Endodermal cell (in vitro differentiated cells): ENCODE data around the gene PTPRCAP. TPM values are rescaled to one million over a fixed set of nuclear protein-coding genes. Genes with fewer than 3 reads are reported as not detected.

ENCODE experiments used
- DNase-seq: peaks from one replicate; pipeline ENCODE4 v3.0.0-alpha.2; 2017
- H3K27ac ChIP-seq: 2 replicates; pipeline ENCODE4 v1.5.1; 2013; ENCODE audit warnings: mild to moderate bottlenecking, low read depth, low read length, moderate library complexity
- H3K27me3 ChIP-seq: 2 replicates; pipeline ENCODE4 v1.6.1; 2013; ENCODE audit warnings: mild to moderate bottlenecking, low read length, moderate library complexity; ENCODE audit not compliant: insufficient read depth, control insufficient read depth, poor library complexity, severe bottlenecking
- H3K36me3 ChIP-seq: 2 replicates; pipeline ENCODE4 v1.7.0; 2013; ENCODE audit warnings: mild to moderate bottlenecking, low read length, moderate library complexity; ENCODE audit not compliant: control insufficient read depth, insufficient read depth
- H3K4me1 ChIP-seq: one replicate; pipeline ENCODE4 v1.7.0; 2013; ENCODE audit warnings: low read length; ENCODE audit not compliant: control insufficient read depth, insufficient read depth
- H3K4me3 ChIP-seq: 2 replicates; pipeline ENCODE4 v1.5.1; 2013; ENCODE audit warnings: mild to moderate bottlenecking, low read length, moderate library complexity
- H3K9ac ChIP-seq: 2 replicates; pipeline ENCODE4 v1.6.1; 2013; ENCODE audit warnings: mild to moderate bottlenecking, low read length, moderate library complexity; ENCODE audit not compliant: poor library complexity, severe bottlenecking; ENCODE audit errors: extremely low read depth
- H3K9me3 ChIP-seq: 2 replicates; pipeline ENCODE4 v1.6.1; 2013; ENCODE audit warnings: mild to moderate bottlenecking, low read length, moderate library complexity; ENCODE audit not compliant: control insufficient read depth
- H3K27ac Mint-ChIP-seq: 2 replicates; pipeline ENCODE4 v1.8.0; 2020; ENCODE audit warnings: mixed read lengths
- H3K27me3 Mint-ChIP-seq: 2 replicates; pipeline ENCODE4 v1.8.0; 2021; ENCODE audit warnings: mild to moderate bottlenecking, mixed read lengths; ENCODE audit not compliant: insufficient read depth
- H3K36me3 Mint-ChIP-seq: 2 replicates; pipeline ENCODE4 v1.8.0; 2020; ENCODE audit warnings: low read depth, mixed read lengths
- H3K4me1 Mint-ChIP-seq: 2 replicates; pipeline ENCODE4 v1.8.0; 2020; ENCODE audit warnings: mixed read lengths
- H3K4me3 Mint-ChIP-seq: 2 replicates; pipeline ENCODE4 v1.8.0; 2020; ENCODE audit warnings: mild to moderate bottlenecking, moderate library complexity, mixed read lengths
- H3K9me3 Mint-ChIP-seq: 2 replicates; pipeline ENCODE4 v1.8.0; 2020; ENCODE audit warnings: mild to moderate bottlenecking, mixed read lengths
- CTCF ChIP-seq: fragments of 200-600 bp; sonication (generic); conservative IDR thresholded peaks from 2 replicates; pipeline ENCODE4 v1.5.0; 2021; ENCODE audit warnings: antibody characterized with exemption, mild to moderate bottlenecking
- WGBS, 2 experiments: methylation state at CpG; one replicate each; pipeline versions ENCODE4 v1.1.5 to v1.1.7; 2013; ENCODE audit warnings: missing lambda C conversion rate in 2 of 2, mixed read lengths in 1 of 2; ENCODE audit not compliant: insufficient coverage in 1 of 2, insufficient read length in 1 of 2; 5-methylcytosine and 5-hydroxymethylcytosine counted together
- total RNA-seq, 2 donors: library from RNA; stranded (reverse); fragmentation: NEBNext Ultra II Directional in 1 of 2; extraction: Animal tissue kit (Norgen Biotek cat#: 25700) in 1 of 2; gene quantifications; 2 replicates in 1 of 2; 3 replicates in 1 of 2; pipeline ENCODE4 v1.2.1, GENCODE V29; 2021

The PTPRCAP gene
- total RNA-seq, 2 donors from 2014 or later = 2.1 TPM; not detected in 1

DNA sequence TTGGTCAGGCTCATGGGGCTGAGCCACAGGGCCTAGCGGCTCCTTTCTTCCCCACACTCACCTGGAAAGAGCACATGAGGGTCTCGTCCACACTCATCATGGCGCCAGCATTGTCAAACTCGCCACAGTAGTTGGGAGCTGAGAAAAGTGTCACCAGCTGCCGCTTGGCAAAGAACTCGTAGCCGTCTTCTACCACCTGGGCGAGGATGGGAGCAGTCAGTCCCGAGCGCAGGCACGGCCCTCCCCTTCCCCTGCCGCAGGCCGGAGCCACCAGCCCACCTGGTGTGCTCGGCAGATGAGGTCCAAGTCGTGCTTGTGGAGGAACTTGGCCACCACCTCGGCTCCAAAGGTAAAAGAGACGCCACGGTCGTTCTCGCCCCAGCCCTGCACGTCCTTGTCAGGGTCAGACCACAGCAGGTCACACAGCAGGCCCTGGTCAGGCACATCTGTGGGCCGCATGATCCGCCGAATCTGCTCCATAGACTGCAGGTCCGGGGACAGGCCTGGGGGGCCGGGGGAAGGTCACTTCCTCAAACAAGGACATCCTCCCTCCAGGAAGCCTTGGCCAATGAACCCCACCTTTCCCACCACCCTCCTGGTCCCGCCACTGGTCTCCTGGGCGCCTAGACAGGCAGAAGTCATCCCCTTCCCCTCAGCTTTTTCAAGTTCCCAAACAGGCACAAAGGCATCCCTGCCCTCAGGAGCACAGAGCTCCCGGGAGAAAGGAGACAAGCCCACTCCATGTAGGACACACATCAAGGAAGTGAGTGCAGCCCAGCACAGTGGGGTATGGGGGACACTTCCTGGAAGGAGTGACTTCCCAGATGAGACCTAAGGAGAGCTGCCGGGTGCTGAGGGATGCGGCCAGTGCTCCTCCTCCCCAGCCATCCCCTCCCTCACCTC lies 38.6 kb downstream of the PTPRCAP start:
- peaks cover 38% of the 10 kb centered on the region for H3K36me3 Mint-ChIP-seq
- Histone ChIP-seq H3K4me1 (peaks cover 10% of the 10 kb centered on the region), H3K9me3 (no peaks in the 10 kb centered on the region), H3K36me3 (peaks cover 38% of the 10 kb centered on the region), H3K27me3 (no peaks in the 10 kb centered on the region), H3K4me3 (no peak overlapping the region), H3K27ac (no peak overlapping the region), H3K9ac (no peak overlapping the region)
- peaks cover 12% of the 10 kb centered on the region for H3K4me1 Mint-ChIP-seq
- TF ChIP-seq CTCF = no peak
- H3K27me3 Mint-ChIP-seq = no peaks in the 10 kb centered on the region
- no peak overlapping the region for H3K27ac Mint-ChIP-seq
- WGBS, 2 experiments = 92 to 94% methylated on average over 25 to 31 of the region's 31 CpGs
- H3K9me3 Mint-ChIP-seq = no peaks in the 10 kb centered on the region
- no peak for DNase-seq
- H3K4me3 Mint-ChIP-seq = no peak overlapping the region

DNA sequence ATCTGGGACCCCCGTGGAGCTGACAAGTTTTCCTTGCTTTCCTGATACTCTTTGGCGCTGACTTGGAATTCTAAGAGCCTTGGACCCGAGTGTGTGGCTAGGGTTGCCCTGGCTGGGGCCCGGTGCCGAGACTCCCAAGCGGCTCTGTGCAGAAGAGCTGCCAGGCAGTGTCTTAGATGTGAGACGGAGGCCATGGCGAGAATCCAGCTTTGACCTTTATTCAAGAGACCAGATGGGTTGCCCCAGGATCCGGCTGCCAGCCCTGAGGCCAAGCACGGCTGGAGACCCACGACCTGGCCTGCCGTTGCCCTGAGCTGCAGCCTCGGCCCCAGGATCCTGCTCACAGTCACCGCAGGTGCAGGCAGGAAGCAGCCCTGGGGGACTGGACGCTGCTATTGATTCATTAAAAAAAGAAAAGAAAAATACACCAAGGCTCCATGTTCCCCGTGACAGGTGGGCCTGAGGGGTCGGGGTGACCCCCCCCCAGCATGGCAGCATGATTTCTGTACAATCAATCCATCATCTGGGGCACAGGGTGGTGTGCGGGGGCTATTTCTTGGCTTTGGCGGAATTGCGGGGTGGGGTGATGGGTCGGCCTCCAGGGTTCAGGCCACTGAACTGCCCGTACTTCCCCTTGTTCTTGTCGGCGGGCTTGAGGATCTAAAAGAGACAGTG lies 39.4 kb downstream of the PTPRCAP start:
- Mint-ChIP-seq H3K4me1 (peaks cover 12% of the 10 kb centered on the region), H3K36me3 (peaks cover 41% of the 10 kb centered on the region), H3K27me3 (no peaks in the 10 kb centered on the region), H3K9me3 (no peaks in the 10 kb centered on the region), H3K4me3 (no peak overlapping the region), H3K27ac (no peak overlapping the region)
- Histone ChIP-seq H3K27me3 (no peaks in the 10 kb centered on the region), H3K4me3 (no peak overlapping the region), H3K36me3 (peaks cover 40% of the 10 kb centered on the region), H3K9me3 (no peaks in the 10 kb centered on the region), H3K4me1 (peaks cover 10% of the 10 kb centered on the region), H3K9ac (no peak overlapping the region), H3K27ac (no peak overlapping the region)
- no peak for TF ChIP-seq CTCF
- WGBS, 2 experiments = 94 to 96% methylated on average over 19 to 24 of the region's 24 CpGs
- DNase-seq = no peak

DNA sequence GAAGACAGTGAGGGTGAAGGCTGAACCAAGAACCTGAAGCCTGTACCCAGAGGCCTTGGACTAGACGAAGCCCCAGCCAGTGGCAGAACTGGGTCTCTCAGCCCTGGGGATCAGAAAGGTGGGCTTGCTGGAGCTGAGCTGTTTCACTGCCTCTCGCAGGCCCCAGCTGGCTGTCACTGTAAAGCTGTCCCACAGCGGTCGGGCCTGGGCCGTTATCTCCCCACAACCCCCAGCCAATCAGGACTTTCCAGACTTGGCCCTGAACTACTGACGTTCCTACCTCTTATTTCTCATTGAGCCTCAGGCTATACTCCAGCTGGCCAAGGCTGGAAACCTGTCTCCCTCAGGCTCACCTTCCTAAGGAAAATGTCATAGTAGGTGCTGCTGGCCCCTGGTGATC lies 39.9 kb downstream of the PTPRCAP start:
- H3K4me3 ChIP-seq = no peak overlapping the region
- Mint-ChIP-seq H3K27me3 (no peaks in the 10 kb centered on the region), H3K4me1 (peaks cover 14% of the 10 kb centered on the region), H3K27ac (no peak overlapping the region), H3K9me3 (no peaks in the 10 kb centered on the region), H3K4me3 (no peak overlapping the region), H3K36me3 (peaks cover 43% of the 10 kb centered on the region)
- no peak for TF ChIP-seq CTCF
- no peaks in the 10 kb centered on the region for H3K27me3 ChIP-seq
- DNase-seq = no peak
- H3K9ac ChIP-seq = no peak overlapping the region
- WGBS, 2 experiments = 93 to 96% methylated on average over 5 to 6 of the region's 6 CpGs
- H3K4me1 ChIP-seq = peaks cover 10% of the 10 kb centered on the region
- H3K9me3 ChIP-seq = no peaks in the 10 kb centered on the region
- H3K27ac ChIP-seq = no peak overlapping the region
- peaks cover 40% of the 10 kb centered on the region for H3K36me3 ChIP-seq
